HL-60 (cell line): ENCODE data around the gene EML3.
"Not testable (repeated sequence)": the region's sequence is repeated elsewhere in the genome, so short reads cannot be mapped to it uniquely, and the experiment has no call there.

Source experiments
- DNase-seq, 2 experiments: peaks; one replicate each; pipeline ENCODE4 v3.0.0-alpha.2; 2010 to 2020; ENCODE audit warnings: low read depth in 1 of 2, low spot score in 1 of 2
- H3K27ac ChIP-seq: fragments of 250-450 bp; sonication (Bioruptor Pico); replicated peaks from 2 replicates; pipeline ENCODE4 v1.5.1; 2020; ENCODE audit warnings: mild to moderate bottlenecking, moderate library complexity
- H3K27me3 ChIP-seq: fragments of 250-450 bp; sonication (Bioruptor Pico); 2 replicates; pipeline ENCODE4 v1.5.1; 2021; ENCODE audit warnings: mild to moderate bottlenecking, moderate library complexity; ENCODE audit not compliant: insufficient read depth, poor library complexity, severe bottlenecking
- H3K4me3 ChIP-seq: replicated peaks from 2 replicates; pipeline ENCODE4 v1.5.1; 2011; ENCODE audit warnings: mild to moderate bottlenecking, control low read depth, low read length; ENCODE audit not compliant: insufficient read depth
- CTCF ChIP-seq: IDR thresholded peaks from one replicate; pipeline ENCODE4 v1.5.1; 2011; ENCODE audit warnings: low read length, control low read depth, inconsistent platforms; ENCODE audit not compliant: insufficient read depth
- GABPA ChIP-seq: IDR thresholded peaks from 2 replicates; pipeline ENCODE4 v1.6.1; 2012; ENCODE audit warnings: low read depth
- POLR2AphosphoS5 ChIP-seq: IDR thresholded peaks from 2 replicates; pipeline ENCODE4 v1.6.1; 2012; ENCODE audit warnings: low read depth
- REST ChIP-seq: IDR thresholded peaks from 2 replicates; pipeline ENCODE4 v1.6.1; 2012; ENCODE audit warnings: low read depth; ENCODE audit not compliant: insufficient replicate concordance
- SPI1 ChIP-seq: IDR thresholded peaks from 2 replicates; pipeline ENCODE4 v1.6.1; 2012; ENCODE audit warnings: low read depth, mild to moderate bottlenecking, borderline replicate concordance

EML3 gene

GRCh38 chr11:62588966-62589637 lies 23.5 kb downstream of the EML3 start:
- no peaks in the 10 kb centered on the region for H3K27me3 ChIP-seq
- TF ChIP-seq POLR2AphosphoS5 = no peak
- no peak for TF ChIP-seq SPI1
- TF ChIP-seq GABPA = no peak
- TF ChIP-seq REST = no peak
- no peak for TF ChIP-seq CTCF
- no peak for DNase-seq
- H3K4me3 ChIP-seq = no peak overlapping the region
- no peak overlapping the region for H3K27ac ChIP-seq

- H3K4me3 ChIP-seq, H3K27ac ChIP-seq, DNase-seq, H3K27me3 ChIP-seq: not testable (repeated sequence)
Observed at GRCh38 chr11:62585356-62585755, 27.2 kb downstream of the EML3 start.

- not testable (repeated sequence) for H3K4me3 ChIP-seq, DNase-seq, H3K27me3 ChIP-seq, H3K27ac ChIP-seq
Observed at GRCh38 chr11:62581735-62582134, 30.8 kb downstream of the EML3 start.

GRCh38 chr11:62580959-62581715 lies 31.4 kb downstream of the EML3 start:
- no peak for TF ChIP-seq REST
- no peak for TF ChIP-seq SPI1
- no peak for TF ChIP-seq POLR2AphosphoS5
- no peak for TF ChIP-seq CTCF
- no peak for TF ChIP-seq GABPA
- DNase-seq = no peak

GRCh38 chr11:62579252-62579651 lies 33.3 kb downstream of the EML3 start:
- Histone ChIP-seq H3K4me3 (no peak overlapping the region), H3K27ac (no peak overlapping the region), H3K27me3 (no peaks in the 10 kb centered on the region)
- TF ChIP-seq SPI1 (no peak), GABPA (no peak), REST (no peak), POLR2AphosphoS5 (no peak), CTCF (no peak)
- DNase-seq = no peak

More at GRCh38 chr11:62580959-62581715, 31.4 kb downstream of the EML3 start:
- Histone ChIP-seq H3K27ac (no peak overlapping the region), H3K4me3 (no peak overlapping the region), H3K27me3 (no peaks in the 10 kb centered on the region)
